HG03097 (cell line): ENCODE data around the gene CSF3.

ENCODE experiments used
- ATAC-seq: cut with Tn5 transposase; IDR thresholded peaks from one replicate; pipeline ENCODE4 v1.9.1; 2021; ENCODE audit not compliant: unreplicated experiment, low FRiP score

Gene CSF3

DNA sequence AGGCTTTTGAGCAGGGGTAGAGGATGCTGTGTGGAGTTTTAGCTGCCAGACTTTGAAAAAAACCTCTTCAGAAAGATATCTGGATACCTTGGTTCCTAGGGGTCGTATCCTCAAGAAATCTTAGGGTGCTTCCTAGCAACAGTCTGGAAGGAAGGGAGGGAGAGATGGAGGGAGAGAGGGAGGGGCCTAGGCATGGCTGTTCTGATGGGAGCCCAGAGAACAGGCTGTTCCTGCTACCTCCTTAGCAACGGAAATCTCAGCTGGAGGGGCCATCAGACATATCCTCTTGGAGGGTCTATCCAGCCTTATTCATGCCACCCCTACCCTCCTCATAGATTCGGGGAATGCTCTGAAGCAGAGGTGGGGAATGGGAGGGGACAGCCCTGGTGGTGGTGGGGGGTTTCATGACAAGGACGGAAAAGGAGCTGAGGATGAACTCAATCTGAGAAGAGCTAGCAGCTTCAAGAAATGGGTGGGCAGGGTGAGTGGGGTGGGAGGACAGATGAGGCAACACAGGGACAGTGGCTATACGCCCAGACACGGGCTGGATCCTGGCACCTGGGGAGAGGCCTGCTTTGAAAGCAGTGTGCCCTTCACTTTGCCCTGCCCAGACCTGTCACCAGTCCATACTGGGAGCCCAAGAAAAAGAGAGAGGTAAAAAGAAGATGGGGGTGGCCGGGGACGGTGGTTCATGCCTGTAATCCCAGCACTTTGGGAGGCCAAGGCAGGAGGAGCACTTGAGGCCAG is 44.7 kb downstream of the CSF3 start:
- no peak for ATAC-seq

DNA sequence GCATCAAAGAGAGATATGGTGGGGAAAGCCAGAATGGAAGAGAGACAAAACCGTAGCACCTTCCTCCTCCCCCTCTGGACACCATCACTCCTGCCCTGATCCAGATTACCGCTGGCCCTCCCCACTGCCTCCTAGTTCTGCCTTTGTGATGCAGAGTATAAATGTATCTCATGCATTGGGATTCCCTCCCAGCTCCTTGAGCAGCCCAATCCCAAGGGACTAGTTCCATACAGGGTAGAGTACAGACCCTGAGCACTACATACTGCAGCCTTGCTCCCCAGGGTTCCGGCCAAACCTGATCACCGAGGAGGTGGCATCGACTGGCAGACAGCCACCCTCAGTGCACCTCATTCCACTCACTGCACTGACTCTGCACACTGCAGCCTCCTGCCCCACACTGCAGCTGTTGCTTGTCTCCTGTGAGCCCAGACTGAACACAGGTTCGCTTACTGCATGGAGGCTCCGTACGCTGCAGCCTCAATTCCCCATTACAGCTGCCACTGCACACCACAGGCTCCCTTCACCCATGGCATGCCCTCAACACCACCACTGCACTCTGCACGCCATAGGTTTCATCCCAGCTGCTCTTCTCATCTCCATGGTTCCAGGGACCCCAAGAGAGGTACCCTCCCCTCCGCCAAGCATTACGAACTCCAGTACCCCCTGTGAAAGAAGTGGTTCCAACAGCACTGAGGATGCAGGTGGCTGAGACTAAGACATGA is 45.8 kb downstream of the CSF3 start:
- ATAC-seq = no peak

DNA sequence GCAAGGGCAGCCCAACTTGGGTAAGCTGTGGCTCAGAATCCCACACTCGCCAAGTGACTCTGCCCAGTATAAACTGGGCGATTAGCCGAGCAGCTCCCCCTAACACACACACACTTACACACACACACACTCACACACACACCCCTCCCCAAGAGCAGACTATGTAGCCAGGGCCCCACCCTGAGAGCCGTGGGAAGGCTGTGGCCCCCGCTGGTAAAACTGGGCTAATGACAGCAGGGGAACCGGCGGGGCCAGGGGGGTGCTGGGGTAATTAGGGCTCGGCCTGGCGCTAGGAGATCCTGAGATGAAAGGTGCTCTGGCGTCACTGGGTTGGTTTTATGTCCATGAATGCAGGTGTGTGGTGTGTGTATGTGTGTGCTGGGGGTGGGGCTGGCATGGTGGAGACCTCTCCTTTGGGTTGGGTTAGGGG is 46.4 kb downstream of the CSF3 start:
- ATAC-seq = no peak

DNA sequence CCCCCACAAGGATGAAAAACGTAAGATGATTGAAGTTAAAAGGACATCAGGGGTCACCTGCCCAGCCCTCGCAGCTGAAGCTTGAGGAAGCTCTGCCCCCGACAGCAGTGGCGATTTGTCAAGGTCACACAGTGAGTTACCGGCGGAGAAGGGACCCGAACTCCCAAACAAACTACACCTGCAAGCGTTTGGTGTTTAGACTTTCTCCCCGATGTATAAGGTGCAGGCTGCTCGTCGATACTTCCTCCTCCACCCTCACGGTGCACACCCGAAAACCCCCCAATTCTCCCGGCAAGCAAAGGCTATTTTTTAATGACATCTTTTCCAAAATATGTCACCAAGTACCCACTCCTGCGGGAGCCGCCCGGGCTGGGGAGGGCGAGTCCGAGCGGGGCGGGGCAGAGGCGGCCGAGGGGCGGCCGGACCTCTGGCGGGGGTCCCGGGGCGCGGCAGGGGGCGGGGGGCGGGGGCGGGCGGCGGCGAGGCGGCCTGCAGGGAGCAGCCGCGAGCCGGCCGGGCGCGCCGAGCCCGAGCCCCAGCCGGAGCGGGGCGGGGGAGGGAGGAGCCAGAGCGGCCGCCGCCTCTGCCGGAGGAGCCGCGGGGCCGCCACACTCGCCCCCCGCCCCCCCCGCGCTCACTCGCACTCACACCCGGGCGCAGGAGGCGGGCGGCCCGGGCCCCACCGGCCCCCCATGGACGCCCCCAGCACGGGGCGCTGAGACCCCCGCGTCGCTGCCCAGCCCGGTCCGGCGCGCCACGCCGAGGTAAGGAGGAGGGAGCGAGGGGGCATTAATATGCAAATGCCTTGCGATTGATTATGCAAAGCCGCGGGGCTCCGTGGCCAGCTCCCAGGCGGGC is 47.3 kb downstream of the CSF3 start, which contains the start of gene THRA:
TSS of gene THRA (plus strand) at position 637 of the 858 bp plus-strand sequence. CDS start 11,524 bp downstream, outside the sequence.
- peak; percentile 44 for ATAC-seq

DNA sequence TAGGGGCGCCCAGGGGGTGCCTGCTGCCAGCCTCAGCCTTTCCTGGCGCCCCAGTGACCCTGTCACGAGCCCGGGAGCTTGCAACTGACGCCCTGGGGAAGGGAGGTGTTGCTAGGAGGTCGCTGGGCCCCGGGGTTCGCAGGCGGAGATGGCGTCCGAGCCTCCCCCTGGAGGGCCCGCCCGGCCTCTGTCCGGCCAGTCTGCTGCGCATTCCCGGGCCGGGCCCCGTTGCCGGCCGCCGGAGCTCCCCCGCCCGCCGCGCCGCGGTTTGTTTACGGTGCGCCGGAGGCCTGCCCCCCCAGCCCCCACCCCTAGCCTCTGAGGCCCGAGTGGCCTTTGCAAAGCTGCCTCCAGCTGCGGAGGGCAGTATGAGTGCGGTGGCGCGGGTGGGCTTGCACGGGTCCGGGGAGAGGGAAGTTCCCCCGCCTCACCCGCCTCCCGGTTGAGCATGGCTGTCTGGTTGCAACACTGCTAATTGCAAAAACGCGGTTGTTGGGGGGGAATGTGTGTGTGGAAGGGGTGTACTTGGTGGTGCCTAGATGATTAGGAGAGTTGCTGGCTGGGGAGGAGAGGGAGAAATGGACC is 48.0 kb downstream of the CSF3 start:
- ATAC-seq = peak; percentile 20

DNA sequence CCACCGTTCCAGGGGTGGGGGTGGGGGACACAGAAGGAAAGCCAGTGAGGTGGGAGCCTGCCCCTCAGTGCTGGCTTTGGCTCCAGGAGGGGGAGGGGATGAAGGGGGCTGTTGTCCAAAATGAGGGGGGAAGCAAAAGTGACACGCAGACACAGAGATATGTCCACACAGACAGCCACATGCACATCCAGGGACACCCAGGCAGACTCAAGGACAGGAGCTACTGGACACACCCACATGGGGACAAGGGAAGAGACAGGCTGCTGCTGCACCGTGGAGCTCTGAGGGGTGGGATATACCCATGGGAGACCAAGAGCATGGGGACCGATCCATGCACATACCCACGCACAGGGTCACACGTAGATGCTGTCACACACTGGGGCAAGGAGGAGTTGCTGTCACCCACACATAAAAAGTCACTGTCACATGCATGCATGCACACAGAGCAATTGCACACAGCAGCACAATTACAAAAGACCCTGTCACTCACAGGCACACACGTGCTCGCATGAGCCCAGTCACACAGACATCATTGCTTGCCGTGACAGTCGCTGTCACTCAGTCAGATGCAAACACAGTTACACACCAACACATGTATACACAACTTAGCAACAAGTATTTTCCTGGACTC is 48.8 kb downstream of the CSF3 start:
- ATAC-seq = no peak

DNA sequence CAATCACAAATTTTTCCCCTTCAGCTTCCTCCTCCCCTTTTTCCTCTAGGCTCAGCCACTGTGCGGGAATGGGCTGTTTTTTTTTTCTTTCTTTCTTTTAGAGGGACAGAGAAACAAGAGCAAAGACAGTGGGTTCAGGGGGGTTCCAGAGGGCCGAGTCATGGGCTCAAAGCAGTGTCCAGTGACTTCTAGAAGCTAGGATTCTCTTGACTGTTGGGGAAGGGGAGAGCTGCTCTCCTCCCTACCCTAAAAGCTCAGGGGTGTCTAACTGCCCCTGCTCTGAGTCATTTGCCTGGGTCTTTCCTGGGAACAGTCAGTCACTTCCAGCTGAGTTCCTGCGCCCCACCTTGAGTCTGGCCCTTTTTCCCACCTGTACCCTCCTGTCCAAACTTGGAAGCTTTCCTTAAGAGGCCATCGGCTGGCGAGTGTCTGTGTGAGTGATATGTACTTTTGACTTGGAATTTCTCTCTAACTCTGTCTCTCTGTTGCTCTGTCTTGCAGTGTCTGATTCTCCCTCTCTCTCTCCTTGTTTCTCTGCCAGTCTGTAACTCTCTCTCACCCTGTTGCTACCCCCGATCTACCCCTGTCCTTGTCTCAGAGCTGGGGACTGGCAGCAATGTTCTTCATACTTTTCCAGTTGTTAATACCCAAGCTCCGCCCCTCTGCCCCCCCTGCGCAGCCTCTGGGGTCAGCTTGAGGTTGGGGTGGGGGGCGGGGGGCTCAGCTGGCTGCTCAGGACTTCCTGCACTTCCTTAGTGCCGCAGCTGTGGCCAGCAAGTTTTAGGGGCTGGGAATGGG is 49.9 kb downstream of the CSF3 start:
- no peak for ATAC-seq

DNA sequence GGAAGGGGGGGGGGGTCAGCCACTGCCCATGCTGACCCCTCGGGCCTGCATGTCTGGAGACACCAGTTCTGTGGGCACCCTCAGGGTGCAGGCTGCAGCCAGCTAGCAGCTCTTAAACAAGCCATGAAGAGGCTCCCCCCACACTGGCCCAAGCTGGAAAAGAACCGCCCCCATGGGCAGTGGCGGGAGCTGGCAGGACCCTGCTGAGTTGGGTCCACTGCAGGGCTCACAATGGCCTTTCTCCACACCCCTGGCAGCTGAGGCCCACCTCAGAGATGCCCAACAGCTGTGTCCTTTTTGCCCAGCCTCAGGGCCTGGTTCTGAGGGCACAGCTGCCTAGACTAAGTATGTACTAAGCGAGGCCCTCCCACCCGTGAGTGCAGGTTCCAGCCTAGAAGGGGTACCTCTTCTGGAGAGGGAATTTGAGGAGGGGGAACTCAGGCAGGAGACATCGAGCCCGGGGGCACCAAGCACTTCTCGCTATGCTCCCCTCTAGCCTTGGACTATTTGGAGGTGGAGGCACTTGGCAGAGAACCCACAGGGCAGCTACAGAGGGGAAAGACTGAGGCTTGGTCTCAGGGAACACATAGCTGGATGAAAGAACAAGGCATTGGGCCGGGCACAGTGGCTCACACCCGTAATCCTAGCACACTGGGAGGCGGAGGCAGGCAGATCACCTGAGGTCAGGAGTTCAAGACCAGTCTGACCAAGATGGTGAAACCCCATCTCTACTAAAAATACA is 50.7 kb downstream of the CSF3 start:
- no peak for ATAC-seq
